HEK293 (cell line): ENCODE results near the gene TCF7L2.

ENCODE experiments used
- CTCF ChIA-PET: fragments of 350-600 bp; formaldehyde crosslinking; extraction: SDS; loops from one replicate; lab custom pipeline; 2021; ENCODE audit warnings: antibody characterized with exemption; lab: Yijun Ruan, JAX
- POLR2A ChIA-PET: fragments of 300-600 bp; formaldehyde crosslinking; extraction: SDS; loops from one replicate; lab custom pipeline; 2020; ENCODE audit warnings: antibody characterized with exemption, inconsistent platforms; lab: Yijun Ruan, JAX
- H3K27ac ChIP-seq: fragments of 200-500 bp; sonication (Bioruptor generic); 2 replicates; pipeline ENCODE4 v1.5.1; 2014; ENCODE audit warnings: low read depth, low read length, control low read depth, inconsistent platforms; ENCODE audit errors: extremely low read depth
- H3K36me3 ChIP-seq, 2 experiments: fragments of 200-500 bp in 1 of 2; sonication (Bioruptor generic) in 1 of 2; 1 replicate in 1 of 2; 2 replicates in 1 of 2; pipeline ENCODE4 v1.5.1; 2014 to 2017; ENCODE audit warnings: inconsistent platforms in 2 of 2, low read length in 2 of 2; ENCODE audit not compliant: control insufficient read depth in 2 of 2, insufficient read depth in 1 of 2
- H3K4me1 ChIP-seq: fragments of 200-500 bp; sonication (Bioruptor generic); 2 replicates; pipeline ENCODE4 v1.5.1; 2014; ENCODE audit warnings: mild to moderate bottlenecking, low read length, inconsistent platforms; ENCODE audit not compliant: control insufficient read depth, insufficient read depth
- H3K4me3 ChIP-seq: 2 replicates; pipeline ENCODE4 v1.5.1; 2011; ENCODE audit warnings: low read depth, mild to moderate bottlenecking, control low read depth, low read length, moderate library complexity
- H3K9me3 ChIP-seq: fragments of 200-500 bp; sonication (Bioruptor generic); 2 replicates; pipeline ENCODE4 v1.5.1; 2014; ENCODE audit warnings: low read depth, low read length, inconsistent platforms; ENCODE audit not compliant: control insufficient read depth, insufficient read depth
- GLIS1 ChIP-seq: fragments of 450-650 bp; formaldehyde crosslinking; IDR thresholded peaks from 2 replicates; pipeline ENCODE4 v1.5.1; 2016; ENCODE audit warnings: missing biosample characterization, missing genetic modification characterization
- GLIS2 ChIP-seq: fragments of 450-650 bp; formaldehyde crosslinking; IDR thresholded peaks from 2 replicates; pipeline ENCODE4 v1.5.1; 2016; ENCODE audit warnings: missing biosample characterization, missing genetic modification characterization
- HOXA7 ChIP-seq: sonication (generic); formaldehyde crosslinking; IDR thresholded peaks from 2 replicates; pipeline ENCODE4 v1.8.1; 2022; ENCODE audit warnings: missing genetic modification reagents, borderline replicate concordance
- INSM2 ChIP-seq: fragments of 450-650 bp; formaldehyde crosslinking; IDR thresholded peaks from 2 replicates; pipeline ENCODE4 v1.5.1; 2016; ENCODE audit warnings: missing biosample characterization, missing genetic modification characterization
- KLF1 ChIP-seq: fragments of 450-650 bp; formaldehyde crosslinking; IDR thresholded peaks from 2 replicates; pipeline ENCODE4 v1.5.1; 2016; ENCODE audit warnings: missing biosample characterization, missing genetic modification characterization
- PRDM1 ChIP-seq: fragments of 450-650 bp; formaldehyde crosslinking; IDR thresholded peaks from 2 replicates; pipeline ENCODE4; 2016; ENCODE audit warnings: missing biosample characterization, missing genetic modification characterization
- SP3 ChIP-seq: fragments of 450-650 bp; formaldehyde crosslinking; IDR thresholded peaks from 2 replicates; pipeline ENCODE4 v1.5.1; 2016; ENCODE audit warnings: missing biosample characterization, missing genetic modification characterization
- ZBTB1 ChIP-seq: fragments of 450-650 bp; formaldehyde crosslinking; IDR thresholded peaks from 2 replicates; pipeline ENCODE4 v1.5.1; 2016; ENCODE audit warnings: missing biosample characterization, missing genetic modification characterization
- ZBTB49 ChIP-seq: fragments of 450-650 bp; formaldehyde crosslinking; IDR thresholded peaks from 2 replicates; pipeline ENCODE4 v1.5.1; 2016; ENCODE audit warnings: missing biosample characterization, missing genetic modification characterization, low read depth
- ZFP3 ChIP-seq: fragments of 450-650 bp; formaldehyde crosslinking; IDR thresholded peaks from 2 replicates; pipeline ENCODE4 v1.5.1; 2016; ENCODE audit warnings: low read depth, missing biosample characterization, missing genetic modification characterization
- ZNF169 ChIP-seq: fragments of 450-650 bp; formaldehyde crosslinking; IDR thresholded peaks from 2 replicates; pipeline ENCODE4 v1.5.1; 2016; ENCODE audit warnings: missing biosample characterization, missing genetic modification characterization
- ZNF266 ChIP-seq: fragments of 450-650 bp; formaldehyde crosslinking; IDR thresholded peaks from 2 replicates; pipeline ENCODE4 v1.5.1; 2016; ENCODE audit warnings: missing biosample characterization, missing genetic modification characterization, low read depth
- ZNF292 ChIP-seq: fragments of 450-650 bp; formaldehyde crosslinking; IDR thresholded peaks from 2 replicates; pipeline ENCODE4 v1.5.1; 2016; ENCODE audit warnings: low read depth, missing biosample characterization, missing genetic modification characterization, borderline replicate concordance
- ZNF335 ChIP-seq: fragments of 450-650 bp; formaldehyde crosslinking; conservative IDR thresholded peaks from 2 replicates; pipeline ENCODE4 v1.5.1; 2016; ENCODE audit warnings: missing biosample characterization, missing genetic modification characterization
- ZNF416 ChIP-seq: fragments of 450-650 bp; formaldehyde crosslinking; IDR thresholded peaks from 2 replicates; pipeline ENCODE4 v1.5.1; 2016; ENCODE audit warnings: missing biosample characterization, missing genetic modification characterization
- ZNF514 ChIP-seq: fragments of 450-650 bp; formaldehyde crosslinking; IDR thresholded peaks from 2 replicates; pipeline ENCODE4 v1.5.1; 2016; ENCODE audit warnings: missing biosample characterization, missing genetic modification characterization
- ZNF549 ChIP-seq: fragments of 450-650 bp; IDR thresholded peaks from 2 replicates; pipeline ENCODE4 v1.5.1; 2018; ENCODE audit warnings: missing biosample characterization, missing genetic modification characterization, mild to moderate bottlenecking, inconsistent platforms, moderate library complexity
- ZNF747 ChIP-seq: fragments of 450-650 bp; formaldehyde crosslinking; IDR thresholded peaks from 2 replicates; pipeline ENCODE4 v1.5.1; 2016; ENCODE audit warnings: missing biosample characterization, missing genetic modification characterization

The TCF7L2 gene

GRCh38 chr10:113151190-113151666 is 201.2 kb downstream of the TCF7L2 start:
- Histone ChIP-seq H3K4me1 (no peaks in the 10 kb centered on the region), H3K27ac (no peak overlapping the region), H3K4me3 (no peak overlapping the region), H3K36me3 (peaks cover 28 to 93% of the 10 kb centered on the region in 2 experiments), H3K9me3 (no peaks in the 10 kb centered on the region)
- TF ChIP-seq ZNF169 (tag by site-specific recombination) (no peak), ZNF416 (no peak), ZNF514 (tag by site-specific recombination) (no peak), HOXA7 (CRISPR knock-in tag) (no peak), SP3 (tag by site-specific recombination) (no peak), ZNF266 (tag by site-specific recombination) (no peak), INSM2 (tag by site-specific recombination) (no peak), PRDM1 (tag by site-specific recombination) (no peak)
- ChIA-PET CTCF (interaction anchor here (1.0 to 1.3 kb wide), 2 partner anchors 11 to 370 kb away, joined by 3 read pairs; no protein-coding TSS in a partner anchor), POLR2A (no interaction called here)

GRCh38 chr10:113153493-113154102 is 203.6 kb downstream of the TCF7L2 start:
- TF ChIP-seq ZNF292, result no peak
- no peak for TF ChIP-seq INSM2 (tag by site-specific recombination)
- TF ChIP-seq ZNF549, result no peak
- ChIA-PET POLR2A (no interaction called here), CTCF (interaction anchor here (1.6 kb wide), 1 partner anchor 232 kb away, joined by 4 read pairs; no protein-coding TSS in a partner anchor)
- H3K4me3 ChIP-seq, result no peak overlapping the region
- no peaks in the 10 kb centered on the region for H3K9me3 ChIP-seq
- no peaks in the 10 kb centered on the region for H3K4me1 ChIP-seq
- H3K36me3 ChIP-seq, result peaks cover 33 to 84% of the 10 kb centered on the region in 2 experiments
- H3K27ac ChIP-seq, result no peak overlapping the region

- CTCF ChIA-PET, result interaction anchor here (0.6 to 1.3 kb wide), 2 partner anchors 9 to 11 kb away, joined by 3 to 10 read pairs; no protein-coding TSS in a partner anchor
- H3K36me3 ChIP-seq, result peaks cover 26 to 66% of the 10 kb centered on the region in 2 experiments
- POLR2A ChIA-PET, result no interaction called here
These were observed 207.4 kb downstream of the TCF7L2 start for GRCh38 chr10:113157441-113157840.

More at GRCh38 chr10:113157441-113157840, 207.4 kb downstream of the TCF7L2 start:
- H3K4me3 ChIP-seq, result no peak overlapping the region
- H3K4me1 ChIP-seq, result no peaks in the 10 kb centered on the region
- H3K27ac ChIP-seq, result no peak overlapping the region
- H3K9me3 ChIP-seq, result no peaks in the 10 kb centered on the region
- TF ChIP-seq GLIS1 (tag by site-specific recombination) (no peak), ZNF747 (tag by site-specific recombination) (no peak), ZFP3 (tag by site-specific recombination) (no peak), ZBTB49 (tag by site-specific recombination) (no peak), GLIS2 (tag by site-specific recombination) (no peak), ZBTB1 (tag by site-specific recombination) (no peak), ZNF335 (tag by site-specific recombination) (no peak), KLF1 (tag by site-specific recombination) (no peak)
